Smooth muscle cell (in vitro differentiated cells): Measurements from ENCODE around the gene NR3C2. TPM values are rescaled to one million over a fixed set of nuclear protein-coding genes. Genes with fewer than 3 reads are reported as not detected.

Experiments used
- DNase-seq: peaks from one replicate; lab custom pipeline; 2025; ENCODE audit not compliant: unreplicated experiment; lab: John Stamatoyannopoulos, UW
- H2AFZ ChIP-seq: fragments of 200-600 bp; sonication (generic); 2 replicates; pipeline ENCODE4 v1.6.0; 2016; ENCODE audit warnings: antibody characterized with exemption, low read depth, mild to moderate bottlenecking
- H3F3A ChIP-seq: fragments of 200-600 bp; sonication (generic); 2 replicates; pipeline ENCODE4 v1.6.0; 2017; ENCODE audit warnings: antibody characterized with exemption, low read depth
- H3K27ac ChIP-seq: fragments of 200-600 bp; sonication (generic); 2 replicates; pipeline ENCODE4 v1.5.1; 2016; ENCODE audit warnings: low read depth, mild to moderate bottlenecking
- H3K27me3 ChIP-seq: fragments of 200-600 bp; sonication (generic); 2 replicates; pipeline ENCODE4 v1.6.1; 2016; ENCODE audit warnings: low read depth, mild to moderate bottlenecking
- H3K36me3 ChIP-seq: fragments of 200-600 bp; sonication (generic); 2 replicates; pipeline ENCODE4 v1.5.1; 2016; ENCODE audit warnings: low read depth
- H3K4me1 ChIP-seq: fragments of 200-600 bp; sonication (generic); 2 replicates; pipeline ENCODE4 v1.5.1; 2016; ENCODE audit warnings: low read depth
- H3K4me2 ChIP-seq: fragments of 200-600 bp; sonication (generic); 2 replicates; pipeline ENCODE4 v1.6.0; 2016; ENCODE audit warnings: mild to moderate bottlenecking
- H3K4me3 ChIP-seq: fragments of 200-600 bp; sonication (generic); 2 replicates; pipeline ENCODE4 v1.5.1; 2016; ENCODE audit warnings: mild to moderate bottlenecking
- H3K79me2 ChIP-seq: fragments of 200-600 bp; sonication (generic); 2 replicates; pipeline ENCODE4 v1.6.0; 2016; ENCODE audit warnings: low read depth, mild to moderate bottlenecking
- H3K9ac ChIP-seq: fragments of 200-600 bp; sonication (generic); 2 replicates; pipeline ENCODE4 v1.6.0; 2016; ENCODE audit warnings: low read depth
- H3K9me3 ChIP-seq: fragments of 200-600 bp; sonication (generic); replicated peaks from 2 replicates; pipeline ENCODE4 v1.5.1; 2016; ENCODE audit warnings: low read depth
- H4K20me1 ChIP-seq: fragments of 200-600 bp; sonication (generic); 2 replicates; pipeline ENCODE4 v1.6.0; 2016; ENCODE audit warnings: low read depth
- CTCF ChIP-seq: fragments of 200-600 bp; sonication (generic); IDR thresholded peaks from 2 replicates; pipeline ENCODE4 v1.5.1; 2017; ENCODE audit warnings: borderline replicate concordance, mild to moderate bottlenecking, antibody characterized with exemption; ENCODE audit not compliant: insufficient read depth, poor library complexity, severe bottlenecking
- WGBS: methylation state at CpG from one replicate; pipeline ENCODE4 v1.1.7; 2016; ENCODE audit warnings: low lambda C conversion rate; 5-methylcytosine and 5-hydroxymethylcytosine counted together
- polyA plus RNA-seq: library from polyadenylated mRNA; unstranded; fragments of >200 nt; fragmentation: Nextera tagmentation; extraction: Ambion mirVana; gene quantifications from 2 replicates; pipeline ENCODE4 v1.2.1, GENCODE V29; 2016
- total RNA-seq: library from RNA; depleted of rRNA; stranded (reverse); fragments of >200 nt; gene quantifications from 2 replicates; pipeline ENCODE4 v1.2.3, GENCODE V29; 2014

Gene NR3C2
- total and polyA plus RNA-seq, 2 experiments from 2014 or later = 0.09 TPM; not detected in 1

DNA sequence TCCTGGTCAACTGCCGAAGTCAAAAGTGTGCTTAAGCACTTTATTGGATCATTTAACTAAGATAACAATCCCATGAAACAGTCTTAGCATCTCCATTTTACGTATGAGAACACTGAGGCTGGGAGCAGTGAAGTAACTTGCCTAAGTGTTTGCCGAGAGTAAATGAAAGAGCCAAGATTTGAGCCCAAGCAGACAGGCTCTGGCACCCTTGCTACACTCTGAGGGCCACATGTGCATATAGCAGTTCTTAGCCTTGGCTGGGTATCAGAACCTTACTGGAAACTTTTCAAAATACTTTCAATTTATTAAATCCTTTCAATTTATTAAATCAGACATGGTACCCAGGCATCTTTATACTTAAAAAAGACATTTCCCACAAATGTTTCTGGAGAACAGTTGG, 225.9 kb downstream of the NR3C2 start:
- Histone ChIP-seq H4K20me1 (no peaks in the 10 kb centered on the region), H3K4me1 (no peaks in the 10 kb centered on the region), H3F3A (no peaks in the 10 kb centered on the region), H3K36me3 (no peaks in the 10 kb centered on the region), H3K9me3 (no peaks in the 10 kb centered on the region), H3K79me2 (no peaks in the 10 kb centered on the region), H3K27me3 (no peaks in the 10 kb centered on the region), H2AFZ (no peak overlapping the region), H3K9ac (no peak overlapping the region), H3K27ac (no peak overlapping the region), H3K4me3 (no peak overlapping the region), H3K4me2 (no peak overlapping the region)
- DNase-seq = no peak
- no peak for TF ChIP-seq CTCF
- WGBS = 71% methylated on average over 3 of the region's 3 CpGs

DNA sequence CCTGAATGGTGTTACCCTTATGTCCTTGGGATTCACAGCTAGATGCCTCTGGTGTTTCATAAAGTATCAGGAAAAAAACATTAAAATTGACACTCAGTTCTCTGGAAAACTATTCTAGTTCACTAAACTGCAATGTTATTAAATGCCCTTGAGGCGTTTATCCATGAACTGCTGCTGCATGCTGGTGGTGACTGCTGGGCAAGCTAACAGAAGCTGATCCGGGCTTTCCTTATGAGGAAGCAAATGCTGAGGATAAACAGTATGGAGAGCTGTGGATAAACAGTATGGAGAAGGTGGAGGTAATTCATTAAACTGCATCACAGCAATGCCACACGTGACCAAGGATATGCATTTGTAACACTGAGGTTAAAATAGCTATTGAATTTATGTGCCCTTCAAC, 227.0 kb downstream of the NR3C2 start:
- Histone ChIP-seq H3K9me3 (no peaks in the 10 kb centered on the region), H3K4me3 (no peak overlapping the region), H3K4me1 (no peaks in the 10 kb centered on the region), H2AFZ (no peak overlapping the region), H3K79me2 (no peaks in the 10 kb centered on the region), H4K20me1 (no peaks in the 10 kb centered on the region), H3K9ac (no peak overlapping the region), H3K4me2 (no peak overlapping the region), H3F3A (no peaks in the 10 kb centered on the region), H3K27ac (no peak overlapping the region), H3K27me3 (no peaks in the 10 kb centered on the region), H3K36me3 (no peaks in the 10 kb centered on the region)
- no peak for DNase-seq
- TF ChIP-seq CTCF = no peak
- WGBS = 84% methylated on average over 3 of the region's 3 CpGs

GRCh38 chr4:148214529-148215166, 227.6 kb downstream of the NR3C2 start:
- no peak overlapping the region for H3K4me2 ChIP-seq
- H3K4me3 ChIP-seq = no peak overlapping the region
- no peaks in the 10 kb centered on the region for H3K36me3 ChIP-seq
- no peaks in the 10 kb centered on the region for H3F3A ChIP-seq
- no peak overlapping the region for H3K9ac ChIP-seq
- no peak for DNase-seq
- H3K4me1 ChIP-seq = no peaks in the 10 kb centered on the region
- no peaks in the 10 kb centered on the region for H3K9me3 ChIP-seq
- H2AFZ ChIP-seq = no peak overlapping the region
- H3K79me2 ChIP-seq = no peaks in the 10 kb centered on the region
- H3K27me3 ChIP-seq = no peaks in the 10 kb centered on the region
- H3K27ac ChIP-seq = no peak overlapping the region
- 79% methylated on average over 11 of the region's 11 CpGs for WGBS
- no peaks in the 10 kb centered on the region for H4K20me1 ChIP-seq
- no peak for TF ChIP-seq CTCF

- Histone ChIP-seq H3K9me3 (no peaks in the 10 kb centered on the region), H3K27ac (no peak overlapping the region), H3K4me3 (no peak overlapping the region), H4K20me1 (no peaks in the 10 kb centered on the region), H2AFZ (no peak overlapping the region), H3F3A (no peaks in the 10 kb centered on the region), H3K9ac (no peak overlapping the region), H3K79me2 (no peaks in the 10 kb centered on the region), H3K4me2 (no peak overlapping the region), H3K4me1 (no peaks in the 10 kb centered on the region), H3K27me3 (no peaks in the 10 kb centered on the region), H3K36me3 (no peaks in the 10 kb centered on the region)
- no peak for DNase-seq
- 51% methylated on average over 3 of the region's 3 CpGs for WGBS
- TF ChIP-seq CTCF = no peak
Measured at GRCh38 chr4:148211533-148211932, 230.7 kb downstream of the NR3C2 start.
